Measurements from ENCODE around the gene GOSR2. TPM values are rescaled to one million over a fixed set of nuclear protein-coding genes. Genes with fewer than 3 reads are reported as not detected.
A peak's percentile ranks its signal among the peaks of the same experiment; 100 is the strongest.

The GOSR2 gene
- total and polyA plus RNA-seq, 9 of the 15 experiments (the other 6 are each of a cell fraction or from before 2014, with no cell fraction given): 32.7 to 96.3 (median 48.9) TPM

DNA sequence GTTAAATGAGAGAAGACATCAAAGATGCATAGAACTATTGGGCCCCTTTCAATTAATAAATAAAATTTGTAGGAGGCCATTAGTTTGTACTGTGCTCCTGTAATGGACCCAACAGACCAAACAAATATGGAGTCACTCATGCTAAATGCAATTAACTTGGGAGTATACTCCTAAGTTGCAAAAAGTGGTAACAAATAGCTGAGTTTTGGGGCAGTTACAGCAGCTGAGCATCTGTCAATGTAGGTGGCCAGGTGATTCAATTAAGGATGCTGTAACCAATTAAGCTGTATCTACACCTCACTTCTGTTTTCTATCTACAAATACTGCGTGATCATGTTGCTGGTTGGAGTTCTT lies 36.7 kb upstream of the GOSR2 start (continued):
- TF ChIP-seq, protein P1, sequence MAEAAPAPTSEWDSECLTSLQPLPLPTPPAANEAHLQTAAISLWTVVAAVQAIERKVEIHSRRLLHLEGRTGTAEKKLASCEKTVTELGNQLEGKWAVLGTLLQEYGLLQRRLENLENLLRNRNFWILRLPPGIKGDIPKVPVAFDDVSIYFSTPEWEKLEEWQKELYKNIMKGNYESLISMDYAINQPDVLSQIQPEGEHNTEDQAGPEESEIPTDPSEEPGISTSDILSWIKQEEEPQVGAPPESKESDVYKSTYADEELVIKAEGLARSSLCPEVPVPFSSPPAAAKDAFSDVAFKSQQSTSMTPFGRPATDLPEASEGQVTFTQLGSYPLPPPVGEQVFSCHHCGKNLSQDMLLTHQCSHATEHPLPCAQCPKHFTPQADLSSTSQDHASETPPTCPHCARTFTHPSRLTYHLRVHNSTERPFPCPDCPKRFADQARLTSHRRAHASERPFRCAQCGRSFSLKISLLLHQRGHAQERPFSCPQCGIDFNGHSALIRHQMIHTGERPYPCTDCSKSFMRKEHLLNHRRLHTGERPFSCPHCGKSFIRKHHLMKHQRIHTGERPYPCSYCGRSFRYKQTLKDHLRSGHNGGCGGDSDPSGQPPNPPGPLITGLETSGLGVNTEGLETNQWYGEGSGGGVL (CRISPR knock-in tag; IDR thresholded peaks at IDR 0.05): no peak
- TF ChIP-seq ZNF668 (CRISPR knock-in tag; IDR thresholded peaks at IDR 0.05) (no peak), CBX2 (IDR thresholded peaks at IDR 0.05; ENCODE audit: insufficient read depth, low read length, poor library complexity, severe bottlenecking) (no peak), POLR2A (conservative IDR thresholded peaks at IDR 0.05) (no peak), ZFX (CRISPR knock-in tag; IDR thresholded peaks at IDR 0.05) (no peak), ZNF79 (CRISPR knock-in tag; IDR thresholded peaks at IDR 0.05; ENCODE audit: low read depth) (no peak), PTTG1 (tag; IDR thresholded peaks at IDR 0.05; ENCODE audit: low read depth) (peak; percentile 69), MBD2 (IDR thresholded peaks at IDR 0.05; ENCODE audit: borderline replicate concordance, low read depth) (no peak), NR2C1 (IDR thresholded peaks at IDR 0.05) (no peak), NR2C1 (tag; IDR thresholded peaks at IDR 0.05) (peak; percentile 57; the same call in 1 of the 2 replicates)
- TF ChIP-seq, protein P2, sequence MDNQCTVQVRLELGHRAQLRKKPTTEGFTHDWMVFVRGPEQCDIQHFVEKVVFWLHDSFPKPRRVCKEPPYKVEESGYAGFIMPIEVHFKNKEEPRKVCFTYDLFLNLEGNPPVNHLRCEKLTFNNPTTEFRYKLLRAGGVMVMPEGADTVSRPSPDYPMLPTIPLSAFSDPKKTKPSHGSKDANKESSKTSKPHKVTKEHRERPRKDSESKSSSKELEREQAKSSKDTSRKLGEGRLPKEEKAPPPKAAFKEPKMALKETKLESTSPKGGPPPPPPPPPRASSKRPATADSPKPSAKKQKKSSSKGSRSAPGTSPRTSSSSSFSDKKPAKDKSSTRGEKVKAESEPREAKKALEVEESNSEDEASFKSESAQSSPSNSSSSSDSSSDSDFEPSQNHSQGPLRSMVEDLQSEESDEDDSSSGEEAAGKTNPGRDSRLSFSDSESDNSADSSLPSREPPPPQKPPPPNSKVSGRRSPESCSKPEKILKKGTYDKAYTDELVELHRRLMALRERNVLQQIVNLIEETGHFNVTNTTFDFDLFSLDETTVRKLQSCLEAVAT (IDR thresholded peaks at IDR 0.05): no peak
- TF ChIP-seq, protein P3, sequence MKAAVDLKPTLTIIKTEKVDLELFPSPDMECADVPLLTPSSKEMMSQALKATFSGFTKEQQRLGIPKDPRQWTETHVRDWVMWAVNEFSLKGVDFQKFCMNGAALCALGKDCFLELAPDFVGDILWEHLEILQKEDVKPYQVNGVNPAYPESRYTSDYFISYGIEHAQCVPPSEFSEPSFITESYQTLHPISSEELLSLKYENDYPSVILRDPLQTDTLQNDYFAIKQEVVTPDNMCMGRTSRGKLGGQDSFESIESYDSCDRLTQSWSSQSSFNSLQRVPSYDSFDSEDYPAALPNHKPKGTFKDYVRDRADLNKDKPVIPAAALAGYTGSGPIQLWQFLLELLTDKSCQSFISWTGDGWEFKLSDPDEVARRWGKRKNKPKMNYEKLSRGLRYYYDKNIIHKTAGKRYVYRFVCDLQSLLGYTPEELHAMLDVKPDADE (conservative IDR thresholded peaks at IDR 0.05; ENCODE audit: control insufficient read depth, low read depth, low read length): no peak
- TF ChIP-seq, protein P4, sequence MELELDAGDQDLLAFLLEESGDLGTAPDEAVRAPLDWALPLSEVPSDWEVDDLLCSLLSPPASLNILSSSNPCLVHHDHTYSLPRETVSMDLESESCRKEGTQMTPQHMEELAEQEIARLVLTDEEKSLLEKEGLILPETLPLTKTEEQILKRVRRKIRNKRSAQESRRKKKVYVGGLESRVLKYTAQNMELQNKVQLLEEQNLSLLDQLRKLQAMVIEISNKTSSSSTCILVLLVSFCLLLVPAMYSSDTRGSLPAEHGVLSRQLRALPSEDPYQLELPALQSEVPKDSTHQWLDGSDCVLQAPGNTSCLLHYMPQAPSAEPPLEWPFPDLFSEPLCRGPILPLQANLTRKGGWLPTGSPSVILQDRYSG (tag; conservative IDR thresholded peaks at IDR 0.05; ENCODE audit: low read depth): peak; percentile 61; the same call in 1 of the 2 replicates
